ENCODE results near the gene AHI1.
A peak's percentile ranks its signal among the peaks of the same experiment; 100 is the strongest.

AHI1 gene

DNA sequence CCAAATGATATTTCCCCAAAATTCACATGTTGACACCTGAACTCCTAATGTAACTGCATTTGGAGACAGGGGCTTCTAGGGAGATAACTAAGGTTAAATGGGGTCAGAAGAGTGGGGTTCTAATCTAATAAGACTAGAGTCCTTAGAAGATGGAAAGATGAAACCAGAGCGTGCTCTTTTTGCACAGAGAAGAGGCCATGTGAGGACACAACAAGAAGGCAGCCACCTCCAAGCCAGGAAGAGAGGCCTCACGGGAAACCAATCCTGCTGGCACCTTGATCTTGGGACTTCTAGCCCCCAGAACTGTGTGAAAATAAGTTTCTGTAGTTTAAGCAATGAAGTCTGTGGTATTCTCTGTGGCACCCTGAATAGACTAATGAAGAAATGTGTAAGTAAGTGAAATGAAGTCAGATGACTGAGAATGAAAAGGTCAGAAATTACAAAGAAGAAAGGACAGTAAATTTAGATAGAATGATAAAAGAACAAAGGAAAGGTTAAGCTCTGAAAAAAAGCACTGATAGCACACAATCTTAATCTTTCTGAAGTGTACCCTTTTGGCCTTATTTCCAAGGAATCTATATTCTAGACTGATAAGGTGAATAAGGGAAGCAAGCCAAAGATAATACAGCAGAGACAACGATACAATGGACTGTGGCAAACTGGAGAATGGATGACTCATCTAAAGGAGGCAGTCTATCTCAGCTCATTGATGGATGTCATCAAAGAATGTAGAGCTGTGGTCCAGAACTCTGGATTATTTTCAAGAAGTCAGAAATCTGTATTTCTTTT, 206.1 kb downstream of the AHI1 start:
- peak in 1 of 5 experiments; percentile 45 for DNase-seq

DNA sequence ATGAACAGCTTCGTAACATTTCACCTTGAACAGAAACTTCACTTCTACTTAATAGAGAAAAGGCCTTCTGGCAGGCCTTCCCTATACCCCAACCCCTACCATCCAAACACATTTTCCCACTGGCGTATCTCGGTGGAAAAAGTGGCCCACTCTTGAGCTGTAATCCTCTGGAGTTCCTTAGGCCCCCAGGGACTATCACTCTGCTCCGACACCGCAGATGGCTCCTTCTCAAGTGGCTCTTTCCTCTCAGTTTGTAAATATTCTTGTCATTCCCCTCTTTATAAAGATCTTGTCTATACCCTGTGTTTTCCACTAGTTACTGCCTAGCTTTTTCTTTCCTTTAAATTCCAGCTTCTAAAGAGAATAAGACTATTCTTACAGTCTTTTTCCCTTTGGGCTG, 207.7 kb downstream of the AHI1 start:
- no peak for DNase-seq

DNA sequence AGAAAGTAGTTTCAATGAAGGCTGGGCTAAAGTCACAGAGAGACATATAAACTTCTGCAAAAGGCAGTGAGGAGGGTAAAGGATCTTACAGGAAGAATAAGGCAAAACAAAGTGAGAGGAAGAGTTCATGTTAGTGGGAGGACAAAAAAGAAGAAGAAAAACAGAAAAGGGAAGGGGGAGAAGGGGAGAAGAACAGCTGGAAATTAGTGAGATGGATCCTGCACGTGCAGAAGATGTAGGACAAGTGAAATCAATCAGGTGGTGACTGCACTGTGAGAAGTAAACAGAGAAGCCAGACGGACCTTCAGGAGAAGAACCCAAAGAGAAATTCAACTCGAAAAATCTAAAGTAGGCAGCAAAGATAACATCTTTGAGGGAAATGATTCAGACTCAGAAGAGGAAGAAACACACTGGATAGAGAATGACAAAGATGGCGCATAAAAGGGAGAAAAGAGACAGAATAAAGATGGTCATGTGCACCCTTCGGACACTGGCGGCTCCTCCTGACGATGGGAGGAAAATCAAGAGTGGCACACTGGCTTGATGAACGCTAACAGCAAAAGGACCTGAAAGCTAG, 210.5 kb downstream of the AHI1 start:
- peak in 1 of 5 experiments; percentile 57 for DNase-seq

DNA sequence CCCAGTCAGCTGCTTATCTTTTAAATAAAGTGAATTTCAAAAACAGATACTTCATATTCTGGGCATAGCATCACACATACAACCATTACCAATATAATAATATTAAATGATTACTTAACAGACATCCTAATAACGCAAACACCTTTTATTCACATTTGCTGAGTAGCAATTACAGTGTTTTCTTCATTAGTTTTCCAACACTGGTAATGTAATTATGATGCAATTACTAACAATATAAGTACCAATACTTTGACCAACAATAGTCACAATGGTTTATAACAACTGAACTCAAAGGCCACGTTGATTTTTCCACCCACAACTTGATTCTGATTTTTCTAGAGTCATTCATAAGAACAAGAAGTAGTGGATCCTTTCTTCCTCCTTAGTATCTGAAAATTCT, 212.4 kb downstream of the AHI1 start:
- DNase-seq: no peak

DNA sequence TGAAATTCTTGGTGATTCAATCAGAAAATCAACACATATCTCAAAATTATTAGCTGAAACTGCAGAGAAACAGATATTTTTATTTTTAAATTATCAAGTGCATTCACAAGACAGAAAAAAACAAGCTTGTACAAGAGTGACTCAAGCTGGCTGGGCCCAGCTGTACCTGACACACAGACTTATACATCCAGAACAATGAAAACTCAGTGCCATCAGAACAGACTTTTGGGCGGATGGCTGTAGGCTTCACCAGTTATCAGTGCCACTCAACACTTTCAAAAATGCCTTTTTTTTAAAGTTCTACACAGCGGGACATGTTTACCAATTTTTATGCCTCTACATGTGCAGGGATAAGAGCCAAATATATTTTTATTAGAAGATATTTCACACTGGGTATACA, 213.6 kb downstream of the AHI1 start:
- DNase-seq: no peak

DNA sequence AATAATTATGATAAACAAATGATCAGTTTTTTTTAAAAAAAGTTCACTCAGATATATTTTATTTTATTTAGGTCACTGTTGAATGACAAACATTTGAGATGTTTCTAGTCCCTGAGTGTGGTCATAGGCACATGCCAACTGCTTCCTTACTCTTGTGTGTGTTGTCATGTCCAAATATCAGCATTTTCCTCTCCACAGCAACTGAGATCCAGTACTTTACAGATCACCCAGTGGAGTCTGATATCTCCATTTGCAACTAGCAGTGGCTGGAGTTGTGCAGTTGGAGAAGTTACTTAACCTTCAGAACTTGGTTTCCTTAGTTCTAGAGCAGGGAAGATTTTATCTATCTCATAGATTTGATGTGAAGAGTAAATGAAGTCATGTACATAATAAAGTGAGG, 215.1 kb downstream of the AHI1 start:
- DNase-seq: no peak

DNA sequence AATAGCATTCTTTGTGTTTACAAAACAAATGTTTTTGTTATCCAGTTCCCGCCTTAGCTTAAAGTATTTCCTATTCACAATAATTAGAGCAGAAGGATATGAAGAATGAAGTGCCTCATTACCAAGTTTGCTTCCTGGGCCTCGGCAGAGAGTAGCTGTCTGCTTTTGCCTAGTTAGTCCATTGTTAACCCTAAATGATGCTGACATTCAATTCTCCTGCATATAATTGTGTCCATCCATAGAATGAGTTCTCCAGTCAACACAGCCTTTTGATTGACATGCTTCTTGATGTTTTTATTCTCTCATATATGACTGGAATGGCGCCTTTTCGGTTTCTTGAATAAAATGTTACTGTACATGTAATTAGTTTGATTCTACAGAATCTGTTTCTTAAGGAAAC, 215.6 kb downstream of the AHI1 start:
- no peak for DNase-seq

DNA sequence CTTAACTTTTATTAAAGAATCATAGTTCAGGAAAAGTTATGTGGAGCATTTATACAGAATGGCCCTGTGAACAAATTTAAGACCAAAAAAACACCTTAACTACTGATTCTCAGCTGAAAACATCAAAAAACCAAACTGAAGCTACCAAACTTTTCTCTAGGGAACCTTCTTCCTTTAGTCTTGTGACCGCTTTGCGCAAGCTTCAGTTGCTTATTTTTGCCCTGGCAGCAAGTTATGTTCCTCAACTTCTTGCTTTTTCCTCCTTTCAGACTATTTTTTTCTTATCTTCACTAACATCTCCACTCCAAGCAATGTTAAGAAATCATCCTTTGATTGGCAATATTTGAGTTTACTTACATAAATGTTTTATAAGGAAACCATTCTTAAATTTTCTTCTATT, 216.3 kb downstream of the AHI1 start:
- no peak for DNase-seq

DNA sequence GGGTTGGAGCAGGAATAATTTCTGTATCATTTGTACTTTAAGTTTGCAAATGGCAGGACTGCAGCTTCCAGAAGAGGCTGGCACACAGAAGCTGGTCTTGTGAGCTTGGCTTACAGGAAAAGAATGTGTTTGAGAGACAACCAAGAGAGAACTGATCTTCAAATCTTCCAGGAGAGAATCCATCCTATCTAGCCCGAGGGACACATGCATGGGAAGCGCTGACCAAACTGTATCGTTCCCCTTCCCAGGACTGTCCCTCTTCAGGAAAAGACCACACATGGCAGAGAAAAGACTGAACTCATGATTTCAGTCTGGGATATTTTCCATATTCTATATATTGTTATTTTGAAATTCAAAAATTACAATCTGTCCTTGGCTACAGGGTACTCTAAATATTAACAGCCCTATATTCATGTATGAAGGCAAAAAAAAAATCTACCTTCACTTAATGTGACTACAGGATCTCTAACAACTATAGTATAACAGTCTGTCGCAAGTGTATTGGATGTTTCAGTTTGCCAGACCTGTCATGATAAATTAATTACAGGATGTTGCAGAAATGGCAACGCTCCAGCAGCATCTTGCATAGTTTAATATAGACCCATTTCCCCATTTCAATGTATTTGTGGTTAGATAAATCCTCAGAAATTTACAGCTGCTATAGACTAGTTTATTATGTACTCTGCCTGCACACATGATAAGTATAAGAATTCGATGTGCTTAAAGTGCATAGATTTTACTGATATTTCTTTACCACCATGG, 217.0 kb downstream of the AHI1 start:
- DNase-seq: no peak

DNA sequence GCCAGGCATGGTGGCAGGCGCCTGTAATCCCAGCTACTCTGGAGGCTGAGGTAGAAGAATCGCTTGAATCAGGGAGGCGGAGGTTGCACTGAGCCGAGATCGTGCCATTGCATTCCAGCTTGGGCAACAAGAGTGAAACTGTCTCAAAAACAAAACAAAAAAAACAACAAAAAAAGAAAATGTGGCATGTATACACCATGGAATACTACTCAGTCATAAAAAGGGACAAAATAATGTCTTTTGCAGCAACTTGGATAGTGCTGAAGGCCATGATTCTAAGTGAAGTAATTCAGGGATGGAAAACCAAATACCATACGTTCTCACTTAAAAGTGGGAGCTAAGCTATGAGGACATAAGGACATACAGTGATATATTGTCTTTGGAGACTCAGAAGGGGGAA, 220.1 kb downstream of the AHI1 start:
- DNase-seq: no peak

DNA sequence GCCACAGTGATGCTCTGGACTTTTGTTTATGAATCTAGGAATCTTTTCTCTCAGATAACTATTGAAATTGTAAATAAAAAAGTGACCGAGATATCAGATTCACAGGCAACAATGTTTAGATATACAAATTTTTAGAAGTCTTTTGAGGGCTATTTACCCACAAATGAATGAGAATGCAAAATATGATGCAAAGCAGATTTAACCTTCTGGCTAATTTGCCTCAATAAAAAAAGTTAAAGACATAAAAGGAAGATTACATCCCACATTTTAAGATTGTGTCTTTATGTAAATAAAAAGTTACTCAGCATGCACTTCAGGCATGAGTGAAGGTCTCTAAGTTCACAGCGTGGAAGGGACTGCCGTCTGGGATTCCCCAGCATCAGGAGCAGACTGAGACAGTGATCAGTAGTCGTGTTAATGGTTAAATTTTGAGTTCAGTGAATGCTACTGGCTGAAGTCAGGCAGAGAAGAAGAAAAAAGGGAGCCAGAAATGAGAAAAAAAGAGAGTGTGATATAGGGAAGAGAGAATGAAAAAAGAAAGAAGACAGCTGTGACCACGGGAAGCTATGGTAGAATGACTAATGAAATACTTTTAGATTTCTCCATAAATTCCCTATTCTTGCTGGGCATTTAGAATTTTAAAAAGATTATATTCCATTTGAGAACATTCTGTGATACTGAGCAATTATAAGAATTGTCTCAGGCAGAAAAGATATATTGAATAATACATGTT, 222.8 kb downstream of the AHI1 start:
- DNase-seq: no peak

DNA sequence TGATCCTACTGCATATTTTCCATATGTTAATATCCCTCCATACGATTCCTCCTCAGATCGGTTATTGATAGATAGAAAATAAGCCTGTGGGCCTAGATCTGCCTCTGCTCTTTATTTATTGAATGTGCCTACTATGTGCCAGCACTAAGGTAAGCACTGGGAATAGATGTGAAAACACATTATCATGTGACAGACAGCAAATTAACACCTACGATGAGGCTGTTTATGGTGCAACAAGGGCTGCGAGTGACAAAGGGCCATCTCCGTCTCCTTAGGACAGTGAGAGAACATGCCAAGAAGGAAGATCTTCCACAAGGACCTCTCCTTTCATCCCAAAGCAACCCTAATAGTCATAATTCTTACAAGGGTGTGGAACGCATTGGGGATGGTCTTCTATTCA, 225.9 kb downstream of the AHI1 start:
- no peak for DNase-seq

DNA sequence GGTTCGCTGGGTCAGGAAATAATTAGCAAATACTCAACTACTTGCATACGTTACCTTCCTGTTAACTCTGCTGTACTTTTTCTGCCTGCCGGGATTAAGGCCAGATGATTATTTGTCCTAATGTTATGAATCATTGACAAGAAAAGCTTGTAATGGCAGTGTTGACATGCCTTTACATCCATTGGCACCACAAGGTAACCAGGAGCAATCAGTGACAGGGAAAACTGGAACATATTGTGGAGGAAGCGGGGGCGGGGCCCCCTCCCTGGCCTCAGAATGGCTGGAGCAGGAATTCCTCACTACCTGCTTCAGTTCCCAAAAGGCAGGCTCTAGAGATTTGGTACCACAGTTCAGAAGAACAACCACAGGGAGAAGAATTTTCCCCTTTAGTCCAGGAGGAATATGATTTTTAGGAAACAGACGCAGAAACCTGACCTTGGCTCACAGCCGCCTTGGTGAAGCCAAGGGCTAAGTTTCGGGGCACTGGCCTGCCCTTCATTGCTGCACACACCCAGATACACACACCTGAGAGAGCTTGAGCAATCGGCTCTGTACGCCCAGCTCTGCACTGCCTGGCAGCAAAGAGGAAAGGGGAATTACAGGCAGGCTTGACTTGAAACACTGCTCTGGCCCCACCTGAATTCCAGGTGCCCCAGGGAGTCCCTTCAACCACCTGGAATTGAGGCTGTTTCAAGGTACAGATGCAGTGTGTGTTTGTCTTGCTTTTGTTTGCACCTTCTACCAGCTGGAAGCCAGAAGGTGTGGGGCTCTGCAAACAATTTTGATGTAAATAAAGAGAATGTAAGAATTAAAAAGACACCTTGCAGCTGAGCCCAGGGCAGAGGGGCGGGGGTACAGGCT, 226.6 kb downstream of the AHI1 start:
- DNase-seq: no peak

DNA sequence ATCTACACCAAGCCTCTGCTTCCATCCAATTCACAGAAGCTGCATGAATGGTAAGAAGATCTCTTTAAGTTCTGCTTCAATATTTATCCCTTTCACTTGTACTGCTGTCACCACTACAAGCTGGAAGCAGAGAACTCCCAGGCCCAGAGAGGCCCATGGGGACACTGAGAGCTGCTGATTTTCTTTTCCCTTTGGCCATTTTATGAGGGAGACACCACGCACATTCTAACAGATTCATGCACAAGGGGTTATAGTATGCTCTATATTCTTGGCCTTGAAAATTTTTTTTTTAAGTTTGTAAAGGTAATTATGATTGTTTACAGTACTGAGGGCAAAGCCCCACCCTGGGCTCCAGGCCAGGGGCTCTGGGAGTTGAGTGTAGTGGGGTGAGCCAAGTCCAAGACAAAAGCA, 228.1 kb downstream of the AHI1 start:
- no peak for DNase-seq

DNA sequence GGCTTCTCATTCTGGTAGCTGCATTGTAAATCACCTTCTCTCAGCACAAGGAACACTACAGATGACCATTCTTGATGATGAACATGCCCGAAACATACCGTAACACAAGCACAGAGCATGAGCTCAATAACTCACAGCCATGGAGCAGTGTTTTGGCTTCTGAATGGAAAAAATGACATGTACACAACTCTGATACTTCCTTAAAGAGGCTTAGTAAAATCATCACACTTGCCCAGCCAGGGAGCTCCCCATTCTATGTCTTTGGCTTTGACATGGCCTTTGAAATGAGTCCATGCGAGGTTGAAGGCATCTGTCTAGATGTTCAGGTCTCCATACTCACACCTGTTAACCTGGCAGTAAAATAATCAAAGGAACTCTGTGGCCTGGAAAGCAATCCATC, 228.8 kb downstream of the AHI1 start:
- no peak for DNase-seq

DNA sequence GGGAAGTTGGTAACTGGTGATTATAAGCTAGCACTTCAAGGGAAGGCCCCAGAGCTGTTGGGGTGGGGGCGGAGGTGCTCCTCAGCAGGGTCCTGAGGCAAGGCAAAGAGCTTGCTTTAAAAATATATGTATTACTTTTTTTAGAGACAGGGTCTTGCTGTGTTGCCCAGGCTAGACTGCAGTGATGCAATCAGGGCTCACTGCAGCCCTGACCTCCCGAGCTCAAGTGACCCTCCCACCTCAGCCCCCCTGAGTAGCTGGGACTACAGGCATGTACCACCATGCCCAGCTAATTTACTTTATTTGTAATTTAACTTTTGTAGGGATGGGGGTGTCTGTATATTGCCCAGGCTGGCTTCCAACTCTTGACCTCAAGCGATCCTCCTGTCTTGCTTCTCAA, 229.3 kb downstream of the AHI1 start:
- no peak for DNase-seq

DNA sequence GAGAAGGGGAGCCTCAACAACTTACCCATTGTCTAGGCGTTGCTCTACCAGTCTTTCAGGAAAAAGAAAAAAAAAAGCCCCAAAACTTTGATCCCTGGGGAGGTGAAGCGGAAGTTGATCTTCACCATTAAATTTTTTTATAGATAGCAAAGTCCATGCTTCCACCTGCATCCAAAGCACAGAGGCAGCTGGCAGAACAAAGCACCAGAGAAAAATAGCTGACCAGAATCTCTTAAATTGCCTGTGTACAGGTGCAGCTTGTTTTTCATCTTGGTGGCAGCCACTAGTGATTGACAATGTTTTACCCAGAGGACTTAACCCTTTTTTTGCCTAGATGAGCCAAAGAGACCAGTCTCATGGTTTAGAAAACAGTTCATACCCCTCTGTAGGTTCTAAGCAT, 230.5 kb downstream of the AHI1 start:
- DNase-seq: no peak

DNA sequence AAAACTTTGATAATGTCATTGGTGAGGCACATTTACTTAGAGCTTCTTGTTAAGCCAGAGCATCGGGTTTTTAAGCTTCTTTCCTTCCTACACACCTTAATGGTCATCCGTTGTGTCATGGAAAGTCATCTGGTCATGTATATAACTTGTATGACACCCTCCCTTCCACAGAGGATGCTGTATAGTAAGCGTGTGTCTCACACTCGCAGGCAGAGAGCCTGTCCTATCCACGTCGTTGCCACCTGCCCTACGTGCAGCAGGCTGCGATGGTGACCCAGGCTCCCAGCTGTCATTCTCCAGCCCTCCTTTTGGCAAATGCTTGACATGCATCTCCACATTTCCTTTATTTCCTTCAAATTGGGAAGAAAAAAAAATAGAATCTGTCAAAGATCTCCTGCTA, 230.9 kb downstream of the AHI1 start:
- no peak for DNase-seq

DNA sequence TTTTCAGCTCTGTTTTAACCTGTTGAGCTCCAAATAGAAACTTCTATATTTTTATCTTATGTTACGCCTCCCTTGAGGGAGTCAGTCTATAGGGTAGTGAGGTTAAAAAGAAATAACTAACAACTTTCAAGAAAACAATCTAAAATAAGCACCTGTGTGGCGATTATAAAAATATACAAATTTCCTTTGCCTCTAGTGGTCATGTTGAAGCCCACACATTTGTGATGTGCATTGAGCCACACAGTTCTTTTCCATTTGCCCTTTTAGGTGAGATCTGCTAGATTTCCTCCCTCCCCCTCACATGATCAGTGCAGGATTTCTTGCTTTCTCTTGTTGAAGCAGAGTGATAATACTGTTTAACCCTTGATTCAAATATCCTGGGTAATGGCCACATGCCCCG, 232.3 kb downstream of the AHI1 start:
- DNase-seq: no peak

DNA sequence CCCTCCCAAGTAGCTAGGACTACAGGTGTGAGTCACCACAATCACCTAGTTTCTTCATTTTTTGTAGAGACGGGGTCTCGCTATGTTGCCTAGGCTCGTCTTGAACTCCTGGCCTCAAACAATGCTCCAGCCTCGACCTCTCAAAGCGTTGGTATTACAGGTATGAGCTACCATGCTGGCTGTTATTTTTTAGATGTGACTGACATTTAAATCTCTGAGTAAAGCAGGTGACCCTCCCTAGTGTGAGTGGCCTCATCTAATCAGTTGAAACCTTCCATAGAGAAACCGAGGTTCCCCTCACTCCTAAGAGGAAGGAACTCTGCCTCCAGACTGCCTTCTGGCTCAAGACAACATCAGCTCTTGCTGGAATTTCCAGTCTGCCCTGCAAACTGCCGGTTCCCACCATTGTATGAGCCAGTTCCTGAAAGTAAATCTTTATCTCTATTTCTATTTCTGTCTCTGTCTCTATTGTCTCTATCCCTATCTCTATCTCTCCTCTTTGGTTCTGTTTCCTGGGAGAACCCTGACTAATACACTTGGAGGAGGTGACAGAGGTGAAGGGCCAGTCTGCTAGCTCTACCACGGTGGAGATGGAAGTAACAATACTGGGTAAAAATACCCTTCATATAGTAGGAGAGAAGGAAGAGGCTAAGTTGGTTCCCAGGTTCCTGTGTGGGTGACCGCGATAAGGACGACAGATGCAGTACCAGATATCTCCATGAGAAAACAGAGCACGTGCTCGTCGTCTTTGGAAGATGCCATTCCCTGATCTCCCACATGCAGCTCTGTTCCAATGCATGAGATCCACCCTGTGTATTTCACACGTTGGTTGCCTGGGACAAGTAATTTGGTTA, 235.4 kb downstream of the AHI1 start:
- no peak for DNase-seq

DNA sequence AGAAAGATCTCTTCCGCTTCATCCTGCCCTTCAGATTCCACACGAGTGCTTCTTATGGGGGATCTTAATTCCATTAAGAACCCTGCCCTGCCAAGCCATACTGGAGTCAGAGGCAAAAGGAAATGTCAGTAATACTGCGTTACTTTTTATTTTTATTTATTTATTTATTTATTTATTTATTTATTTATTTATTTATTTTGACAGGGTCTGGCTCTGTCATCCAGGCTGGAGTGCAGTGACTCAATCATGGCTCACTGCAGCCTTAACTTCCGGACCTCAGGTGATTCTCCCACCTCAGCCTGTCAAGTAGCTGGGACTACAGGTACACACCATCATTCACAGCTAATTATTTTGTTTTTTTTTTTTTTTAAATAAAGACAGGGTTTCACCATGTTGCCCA, 236.9 kb downstream of the AHI1 start:
- no peak for DNase-seq
